Dedifferentiated amniotic fluid mesenchymal stem cell (primary cell): Measurements from ENCODE around the gene CYTH3.

ENCODE experiments used
- DNase-seq: peaks from one replicate; pipeline ENCODE4 v3.0.0-alpha.2; 2016; ENCODE audit errors: extremely low spot score

Gene CYTH3

DNA sequence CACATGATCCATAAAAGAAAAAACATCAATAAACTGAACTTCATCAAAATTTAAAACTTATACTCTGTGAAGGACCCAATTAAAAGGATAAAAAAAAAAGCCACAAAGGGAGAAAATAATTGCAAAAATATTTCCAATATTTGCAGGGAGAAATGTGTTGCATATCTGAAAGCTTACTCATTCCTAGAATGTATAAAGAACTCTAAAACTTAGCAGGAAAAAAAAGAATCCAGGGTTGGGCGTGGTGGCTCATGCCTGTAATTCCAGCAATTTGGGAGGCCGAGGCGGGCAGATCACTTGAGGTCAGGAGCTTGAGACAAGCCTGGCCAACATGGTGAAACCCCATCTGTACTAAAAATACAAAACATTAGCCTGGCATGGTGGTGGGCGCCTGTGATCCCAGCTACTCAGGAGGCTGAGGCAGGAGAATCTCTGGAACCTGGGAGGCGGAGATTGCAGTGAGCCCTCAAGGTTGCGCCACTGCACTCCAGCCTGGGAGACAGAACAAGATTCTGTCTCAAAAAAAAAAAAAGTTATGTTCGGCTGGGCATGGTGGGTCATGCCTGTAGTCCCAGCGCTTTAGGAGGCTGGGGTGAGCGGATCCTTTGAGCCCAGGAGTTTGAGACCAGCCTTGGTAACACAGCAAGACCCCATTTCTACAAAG lies 11.1 kb upstream of the CYTH3 start:
- DNase-seq = peak; percentile 89

- DNase-seq = no peak
Measured at GRCh38 chr7:6279937-6280336, 7.5 kb upstream of the CYTH3 start.

DNA sequence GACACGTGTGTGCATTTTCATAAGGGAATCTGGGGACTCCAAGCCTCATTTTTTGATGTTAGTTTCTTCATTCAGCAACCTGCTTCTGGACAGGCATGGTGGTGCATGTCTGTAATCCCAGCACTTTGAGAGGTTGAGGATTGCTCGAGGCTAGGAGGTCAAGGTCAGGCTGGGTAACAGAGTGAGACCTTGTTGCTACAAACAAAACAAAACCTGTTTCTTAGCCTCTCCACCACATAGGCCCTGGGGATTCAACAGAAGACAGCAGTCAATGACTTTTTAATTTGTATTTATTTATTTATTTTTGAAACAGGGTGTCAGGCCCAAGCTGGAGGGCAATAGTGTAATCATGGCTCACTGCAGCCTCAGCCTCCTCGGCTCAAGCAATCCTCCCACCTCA lies 6.9 kb upstream of the CYTH3 start:
- DNase-seq = no peak

DNA sequence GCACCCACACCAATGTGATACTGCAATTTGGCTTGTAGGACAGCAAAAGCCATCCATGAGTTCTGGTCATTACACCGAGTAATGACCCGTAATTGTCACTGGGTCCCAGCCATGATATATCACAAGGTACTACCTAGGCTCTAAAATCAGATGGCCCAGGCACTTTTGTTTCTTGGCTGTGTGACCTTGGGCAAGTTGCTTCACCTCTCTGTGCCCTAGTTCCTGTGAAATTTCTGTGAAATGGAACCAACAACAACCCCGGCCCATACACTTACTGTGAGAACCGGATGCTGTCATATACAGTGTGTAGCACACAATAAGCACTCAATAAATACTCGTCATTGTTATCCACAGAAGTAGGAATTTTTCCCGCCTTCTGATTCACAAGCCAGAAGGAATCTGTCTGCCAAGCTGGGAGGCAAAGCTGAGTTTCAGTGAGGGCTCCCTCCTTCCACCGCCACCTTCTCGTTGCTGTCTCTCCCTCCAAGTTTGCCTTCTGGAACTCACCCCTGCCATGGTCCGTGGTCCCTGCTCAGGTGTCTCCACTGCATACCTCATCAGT lies 6.4 kb upstream of the CYTH3 start:
- no peak for DNase-seq

- no peak for DNase-seq
Measured at GRCh38 chr7:6277476-6277875, 5.1 kb upstream of the CYTH3 start.

- DNase-seq = no peak
Measured at GRCh38 chr7:6276911-6277408, 4.5 kb upstream of the CYTH3 start.

DNA sequence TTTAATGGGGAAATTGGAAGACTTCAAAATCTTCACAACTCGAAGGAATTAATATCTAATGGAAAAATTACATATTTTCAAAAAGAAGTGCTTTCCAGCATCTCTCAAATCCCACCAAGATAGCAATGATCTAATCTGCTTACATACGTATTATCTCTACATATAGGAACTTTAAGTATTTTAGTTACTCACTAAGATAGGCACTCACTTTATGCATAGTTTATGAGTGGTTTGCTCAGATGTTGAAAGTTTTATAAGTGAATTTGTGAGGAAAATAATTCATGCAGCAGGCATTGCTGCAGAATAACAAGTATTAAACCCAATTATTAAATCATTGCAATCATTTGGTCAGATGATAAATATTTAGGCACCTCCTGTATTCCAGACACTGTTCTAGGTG lies 2.3 kb upstream of the CYTH3 start:
- DNase-seq = no peak

DNA sequence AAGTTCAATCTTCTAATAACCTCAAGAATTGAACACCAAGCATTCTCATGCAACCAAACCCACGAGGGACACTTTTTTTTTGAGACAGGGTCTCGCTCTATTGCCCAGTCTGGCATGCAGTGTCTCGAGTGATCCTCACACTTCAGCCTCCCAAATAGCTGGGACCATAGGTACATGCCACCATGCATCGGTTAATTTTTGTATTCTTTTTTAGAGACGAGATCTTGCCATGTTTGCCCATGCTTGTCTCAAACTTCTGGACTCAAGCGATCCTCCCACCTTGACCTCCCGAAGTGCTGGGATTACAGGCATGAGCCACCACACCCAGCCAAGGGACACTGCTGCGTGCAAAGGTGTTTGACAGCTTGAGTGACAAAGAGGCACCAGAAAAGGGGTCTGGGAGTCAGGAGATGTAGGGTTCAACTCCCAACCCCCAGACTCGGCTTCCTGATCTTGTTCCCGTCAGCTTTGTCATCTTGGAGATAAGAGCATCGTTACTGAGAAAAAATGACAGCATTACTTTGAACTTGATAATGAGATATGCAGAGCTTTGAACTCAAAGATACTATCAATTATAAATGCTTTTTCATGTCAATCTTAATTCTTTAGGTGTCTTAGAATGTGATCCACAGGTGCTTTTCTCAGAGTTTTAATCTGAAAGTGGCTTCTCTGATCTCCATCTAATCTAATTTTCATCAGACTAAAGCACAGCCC lies 1.6 kb upstream of the CYTH3 start:
- DNase-seq = no peak

DNA sequence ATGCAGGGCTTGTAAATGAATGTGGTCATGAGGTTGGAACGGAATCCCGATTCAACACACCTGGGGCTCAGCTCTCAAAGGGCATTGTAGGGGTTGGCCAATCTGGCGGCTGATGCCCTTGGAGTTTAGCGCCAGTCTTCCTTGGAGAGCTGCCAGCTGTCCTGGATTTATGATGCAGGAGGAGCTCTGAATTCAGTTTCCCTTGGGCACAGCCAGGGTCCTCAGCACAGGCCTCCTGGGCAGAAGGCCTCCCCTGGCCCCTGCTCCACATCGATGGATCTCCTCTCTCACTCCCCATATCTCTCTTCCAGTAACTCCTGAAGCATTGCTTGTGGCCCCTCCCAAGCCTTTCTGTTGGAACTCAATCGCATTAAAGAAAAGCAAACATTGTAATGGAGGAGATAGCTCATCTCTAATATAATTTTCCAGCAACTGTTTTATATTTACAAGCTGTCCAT lies 985 bp upstream of the CYTH3 start:
- DNase-seq = no peak

GRCh38 chr7:6271694-6272440 lies 557 bp downstream of the CYTH3 start:
- no peak for DNase-seq

GRCh38 chr7:6271060-6271658 lies 1.3 kb downstream of the CYTH3 start:
- DNase-seq = peak; percentile 83

DNA sequence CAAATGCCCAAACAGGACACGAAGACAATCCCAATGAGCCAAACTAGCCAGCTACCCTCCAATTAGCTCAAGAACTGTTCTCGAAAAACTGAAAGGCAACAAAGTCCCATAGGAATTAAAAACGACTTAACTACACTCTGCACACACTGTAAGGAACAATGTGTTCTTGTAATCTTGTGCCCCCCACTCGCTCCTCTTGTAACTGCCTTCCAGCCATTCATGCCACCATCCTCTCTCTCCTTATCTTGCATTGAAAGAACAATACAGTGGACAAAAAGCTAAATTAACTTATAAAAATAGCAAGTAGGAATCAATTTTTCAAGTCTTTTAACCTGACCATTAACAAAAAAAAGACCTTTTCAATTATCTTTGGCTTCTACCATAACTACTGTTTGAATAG lies 2.9 kb downstream of the CYTH3 start:
- no peak for DNase-seq

GRCh38 chr7:6268907-6269306 lies 3.5 kb downstream of the CYTH3 start:
- no peak for DNase-seq

- no peak for DNase-seq
Measured at GRCh38 chr7:6268023-6268900, 4.2 kb downstream of the CYTH3 start.

DNA sequence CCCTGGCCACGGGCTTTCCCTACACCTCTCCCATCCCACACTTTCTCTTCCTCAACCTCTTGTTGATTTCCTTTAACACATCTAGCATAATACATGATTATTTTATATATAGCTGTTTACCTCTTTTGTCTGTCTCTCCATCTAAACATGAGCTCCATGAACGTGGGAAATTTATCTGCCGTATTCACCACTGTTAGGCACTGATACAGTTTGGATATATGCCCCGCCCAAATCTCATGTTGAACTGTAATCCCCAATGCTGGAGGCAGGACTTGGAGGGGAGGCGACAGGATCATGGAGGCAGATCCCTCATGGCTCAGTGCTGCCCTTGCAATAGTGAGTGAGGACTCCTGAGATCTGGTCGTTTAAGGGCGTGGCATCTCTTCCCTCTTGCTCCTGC lies 5.7 kb downstream of the CYTH3 start:
- DNase-seq = no peak

GRCh38 chr7:6262221-6262620 lies 10.2 kb downstream of the CYTH3 start:
- no peak for DNase-seq

- DNase-seq = no peak
Measured at GRCh38 chr7:6261699-6262098, 10.7 kb downstream of the CYTH3 start.

GRCh38 chr7:6260291-6261187 lies 11.9 kb downstream of the CYTH3 start:
- peak; percentile 48 for DNase-seq

DNA sequence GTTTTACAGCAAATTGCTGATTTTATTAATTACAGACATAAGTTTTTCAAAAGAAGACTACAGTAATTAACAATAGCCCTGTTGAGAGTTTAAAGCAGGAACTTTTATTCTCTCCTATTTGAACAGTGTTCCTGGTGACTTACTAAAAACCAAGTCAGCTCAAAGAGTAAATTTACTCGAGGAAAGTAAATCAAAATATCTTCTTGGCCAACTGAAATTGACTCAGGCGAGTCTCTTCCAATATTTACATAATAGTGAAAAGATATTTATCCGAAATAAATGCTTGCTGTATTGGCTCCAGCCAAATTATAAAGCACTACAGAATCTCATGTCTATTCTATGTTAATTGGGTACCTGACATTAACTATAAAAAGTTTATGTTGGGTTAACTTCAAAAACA lies 13.2 kb downstream of the CYTH3 start:
- no peak for DNase-seq
